CD1c-positive myeloid dendritic cell (primary cell): ENCODE data around the gene PRKAG1.
A peak's percentile ranks its signal among the peaks of the same experiment; 100 is the strongest.

Experiments
- DNase-seq: peaks from one replicate; pipeline ENCODE4 v3.0.0-alpha.2; 2016; ENCODE audit errors: extremely low spot score

PRKAG1 gene

DNA sequence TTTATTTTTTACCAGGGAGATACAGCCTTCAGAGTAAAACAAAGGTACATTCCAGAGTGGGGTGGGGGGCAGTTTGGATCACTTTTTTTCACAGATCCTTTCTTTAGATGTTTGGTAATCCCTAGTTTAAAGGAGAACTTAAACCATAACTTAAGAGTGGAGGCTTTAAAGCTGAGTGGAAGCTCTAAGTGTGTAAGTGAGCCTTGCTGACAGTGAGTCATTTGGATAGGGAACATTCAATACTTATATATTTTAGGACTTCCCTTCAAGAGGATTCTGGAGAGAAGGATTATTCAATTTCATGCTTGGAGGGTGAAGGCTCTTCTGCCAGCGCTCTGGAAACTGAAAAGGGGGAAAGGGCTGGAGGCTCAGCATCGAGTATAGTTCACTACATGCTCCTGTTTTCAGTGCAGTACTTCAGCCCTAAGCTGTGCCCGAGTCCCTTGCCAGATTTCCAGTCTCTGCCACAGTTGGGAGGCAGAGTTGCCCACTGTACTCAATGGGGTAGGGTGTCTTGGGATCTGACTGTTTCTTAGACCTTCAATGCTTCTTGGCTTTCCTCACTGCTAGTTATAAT, 8.4 kb downstream of the PRKAG1 start:
- no peak for DNase-seq

DNA sequence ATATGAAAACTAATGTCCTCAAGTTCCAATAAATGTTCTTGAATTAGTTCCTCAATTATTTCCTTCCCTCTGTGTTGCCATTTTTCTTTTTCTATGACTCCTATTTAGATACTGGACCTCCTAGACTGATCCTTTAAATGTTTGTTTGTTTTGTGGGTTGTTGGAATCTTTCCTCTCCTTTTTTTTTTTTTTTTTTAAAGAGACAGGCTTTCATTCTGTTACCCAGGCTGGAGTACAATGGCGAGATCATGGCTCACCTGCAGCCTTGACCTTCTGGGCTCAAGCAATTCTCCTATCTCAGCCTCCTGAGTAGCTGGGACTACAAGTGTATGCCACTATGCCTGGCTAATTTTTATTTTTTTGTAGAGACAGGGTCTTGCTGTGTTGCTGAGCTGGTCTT, 9.6 kb downstream of the PRKAG1 start:
- no peak for DNase-seq

DNA sequence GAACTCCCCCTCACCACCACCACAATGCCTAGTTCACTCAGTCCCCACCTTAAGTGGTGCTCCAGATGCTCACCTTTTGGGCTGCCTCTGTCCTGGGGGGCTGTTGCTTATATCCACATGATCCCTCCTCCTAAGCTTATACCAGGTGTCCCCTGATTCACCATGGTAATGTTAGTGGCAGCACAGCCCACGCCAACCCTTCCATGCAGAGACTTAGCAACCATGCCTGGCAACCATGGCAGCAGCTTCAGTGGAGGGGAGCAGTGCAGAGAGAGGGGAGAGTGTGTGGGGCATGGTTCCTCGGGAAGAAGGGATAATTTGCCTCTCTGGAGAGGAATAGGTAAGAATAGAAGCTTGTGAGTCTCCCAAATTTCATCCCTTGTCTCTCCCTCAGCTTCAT, 18.2 kb downstream of the PRKAG1 start:
- DNase-seq: no peak

DNA sequence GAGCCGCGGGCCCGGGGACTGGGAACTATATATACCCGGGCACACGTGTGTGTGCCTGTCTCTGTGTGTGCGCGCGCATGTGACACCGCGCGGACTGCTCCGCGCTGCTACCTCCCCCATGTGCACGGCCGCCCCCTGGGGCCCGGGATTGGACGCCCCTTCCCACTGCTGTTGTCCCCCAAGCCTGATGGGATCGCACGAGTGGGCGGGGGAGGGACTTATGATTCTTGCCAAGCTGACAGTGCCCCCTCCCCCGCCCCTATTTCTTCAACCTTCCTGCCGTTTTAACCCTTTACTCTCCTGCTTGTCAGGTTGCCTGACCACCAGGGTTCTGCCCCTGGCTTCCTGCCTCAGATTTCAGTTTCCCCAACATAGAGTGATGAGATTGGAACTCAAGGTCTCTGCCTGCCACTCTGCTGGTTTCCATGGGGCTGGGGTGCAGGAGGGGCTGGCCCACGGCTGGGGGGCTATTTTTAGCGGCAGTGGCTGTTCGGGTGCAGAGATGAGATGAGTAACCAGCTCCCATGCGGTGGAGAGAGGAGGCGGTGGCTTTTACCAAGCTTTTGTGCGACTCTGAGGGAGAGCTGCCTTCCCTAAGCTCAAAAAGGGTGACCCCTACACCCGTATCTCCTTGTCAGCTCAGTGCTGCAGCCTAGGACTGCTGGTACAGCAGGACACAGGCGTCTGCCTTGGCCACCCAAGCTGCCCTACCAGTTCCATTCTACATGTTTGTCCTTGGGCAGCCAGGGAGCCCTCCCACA, 19.0 kb downstream of the PRKAG1 start, which contains the start of gene DDN:
DDN (minus strand) TSS at position 5 of the 761 bp plus-strand sequence. CDS start 88 bp downstream, outside the sequence.
- peak; percentile 55 for DNase-seq

GRCh38 chr12:48998497-48999353, 19.9 kb downstream of the PRKAG1 start:
- peak; percentile 32 for DNase-seq

DNA sequence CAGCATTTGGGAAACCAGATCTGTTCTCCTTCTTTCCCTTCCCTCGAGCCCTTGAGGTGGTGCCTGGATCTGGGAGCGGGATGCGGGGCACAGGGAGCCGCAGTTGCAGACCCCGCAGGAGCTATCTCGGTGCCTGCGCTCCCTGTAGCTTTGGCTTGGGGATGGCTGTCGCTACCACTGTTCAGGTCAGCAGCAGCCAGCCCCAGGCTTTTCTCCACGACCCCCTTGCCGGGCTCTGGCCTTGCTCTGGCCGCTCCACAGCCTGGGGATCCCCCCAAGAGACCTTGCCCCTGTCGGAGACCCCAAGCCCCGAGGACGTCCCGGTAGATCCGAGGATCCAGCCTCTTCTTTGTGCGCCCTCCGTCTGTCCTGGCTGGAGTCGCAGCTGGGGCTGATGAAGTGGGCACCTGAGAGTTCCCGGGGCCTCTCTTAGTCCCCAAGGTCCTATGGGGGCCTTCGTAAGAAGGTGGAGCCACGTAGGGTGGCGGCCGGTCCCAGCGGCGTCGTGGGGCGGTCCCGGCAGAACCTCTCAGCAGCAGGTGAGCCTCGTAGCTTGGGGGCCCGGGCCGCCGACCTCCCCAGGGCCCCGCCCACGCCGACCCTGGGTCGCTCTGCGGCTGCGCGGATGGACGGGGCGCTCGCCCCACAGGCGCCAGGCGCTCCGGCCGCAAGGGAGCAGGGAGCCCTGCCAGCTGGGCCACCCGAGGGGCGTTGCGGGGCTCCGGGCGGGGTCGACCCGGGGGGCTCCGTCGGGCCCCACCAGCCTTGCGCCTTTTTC, 20.7 kb downstream of the PRKAG1 start:
- peak; percentile 32 for DNase-seq

GRCh38 chr12:48996794-48997718, 21.5 kb downstream of the PRKAG1 start:
- peak; percentile 85 for DNase-seq

DNA sequence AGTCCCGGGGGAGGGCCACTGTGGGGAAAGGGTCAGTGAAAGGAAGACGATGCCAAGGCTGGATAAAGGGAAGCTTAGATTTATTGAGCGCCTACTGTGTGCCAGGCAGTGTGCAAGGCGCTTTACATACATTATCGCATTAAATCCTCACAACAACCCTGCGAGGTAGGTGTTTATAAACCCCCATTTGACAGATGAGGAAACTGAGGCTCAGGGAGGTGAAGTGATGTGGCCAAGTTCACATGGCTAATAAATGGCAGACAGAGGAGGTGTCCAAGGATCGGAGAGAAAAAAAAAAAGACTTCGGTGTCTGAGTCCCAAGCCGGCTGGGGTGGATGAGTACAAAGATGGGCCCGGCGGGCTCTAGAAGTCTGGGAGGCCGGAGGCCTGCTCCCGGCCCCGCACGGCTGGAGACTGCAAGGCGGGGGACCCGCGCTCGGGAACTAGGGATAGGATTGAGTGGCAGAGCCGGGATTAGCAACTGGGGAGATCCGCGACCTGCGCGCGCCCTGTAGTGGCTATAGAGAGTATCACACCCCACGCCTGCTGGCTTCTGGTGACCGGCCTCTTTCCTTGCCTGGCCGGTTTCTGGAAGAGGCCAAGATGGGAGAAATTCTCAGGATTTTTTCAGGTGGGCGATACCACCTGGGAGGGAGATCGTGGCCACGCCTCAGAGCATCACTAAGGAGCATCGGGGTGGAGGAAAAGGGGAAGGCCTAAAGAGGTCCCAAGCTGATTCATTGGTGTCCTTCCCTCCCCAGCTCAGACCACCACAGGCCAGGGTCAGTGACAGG, 23.3 kb downstream of the PRKAG1 start:
- peak; percentile 71 for DNase-seq

DNA sequence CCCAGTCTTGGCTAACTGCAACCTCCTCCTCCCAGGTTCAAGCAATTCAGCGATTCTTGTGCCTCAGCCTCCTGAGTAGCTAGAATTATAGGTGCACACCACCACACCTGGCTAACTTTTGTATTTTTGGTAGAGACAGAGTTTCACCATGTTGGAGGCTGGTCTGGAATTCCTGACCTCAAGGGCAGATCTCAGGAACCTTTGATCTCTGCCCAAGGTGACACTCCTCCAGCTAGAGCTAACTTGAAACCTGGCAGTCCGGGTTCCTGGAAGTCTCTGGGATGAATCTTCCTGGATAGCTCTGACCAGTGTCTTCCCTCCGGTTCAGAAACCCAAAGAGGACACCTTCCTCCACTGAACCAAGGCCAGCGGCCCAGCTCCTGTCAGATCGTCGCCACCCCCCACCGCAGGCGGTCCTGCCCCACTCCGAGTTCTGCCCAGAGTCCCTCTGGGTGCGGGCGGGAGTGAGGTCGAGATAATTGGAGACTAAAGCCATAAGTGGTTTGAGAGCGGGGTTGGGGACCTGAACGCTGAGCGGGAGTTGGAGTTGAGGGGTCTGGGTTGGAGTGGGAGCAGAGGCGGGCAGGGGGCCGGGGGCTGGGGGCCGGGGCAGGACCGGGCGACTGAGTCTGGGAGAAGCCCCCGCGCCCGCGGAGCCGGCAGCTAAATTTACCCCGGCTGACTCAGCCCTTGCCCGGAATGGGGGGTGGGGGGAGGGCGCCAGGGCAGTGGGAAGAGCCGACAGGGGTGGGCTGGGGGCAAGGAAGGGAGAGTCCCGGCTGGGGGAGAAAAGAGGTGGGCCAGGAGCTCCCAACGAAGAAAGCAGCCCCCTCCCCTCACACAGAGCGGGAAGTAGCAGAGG, 24.1 kb downstream of the PRKAG1 start:
- DNase-seq: no peak

GRCh38 chr12:48993787-48994186, 24.8 kb downstream of the PRKAG1 start:
- DNase-seq: no peak

DNA sequence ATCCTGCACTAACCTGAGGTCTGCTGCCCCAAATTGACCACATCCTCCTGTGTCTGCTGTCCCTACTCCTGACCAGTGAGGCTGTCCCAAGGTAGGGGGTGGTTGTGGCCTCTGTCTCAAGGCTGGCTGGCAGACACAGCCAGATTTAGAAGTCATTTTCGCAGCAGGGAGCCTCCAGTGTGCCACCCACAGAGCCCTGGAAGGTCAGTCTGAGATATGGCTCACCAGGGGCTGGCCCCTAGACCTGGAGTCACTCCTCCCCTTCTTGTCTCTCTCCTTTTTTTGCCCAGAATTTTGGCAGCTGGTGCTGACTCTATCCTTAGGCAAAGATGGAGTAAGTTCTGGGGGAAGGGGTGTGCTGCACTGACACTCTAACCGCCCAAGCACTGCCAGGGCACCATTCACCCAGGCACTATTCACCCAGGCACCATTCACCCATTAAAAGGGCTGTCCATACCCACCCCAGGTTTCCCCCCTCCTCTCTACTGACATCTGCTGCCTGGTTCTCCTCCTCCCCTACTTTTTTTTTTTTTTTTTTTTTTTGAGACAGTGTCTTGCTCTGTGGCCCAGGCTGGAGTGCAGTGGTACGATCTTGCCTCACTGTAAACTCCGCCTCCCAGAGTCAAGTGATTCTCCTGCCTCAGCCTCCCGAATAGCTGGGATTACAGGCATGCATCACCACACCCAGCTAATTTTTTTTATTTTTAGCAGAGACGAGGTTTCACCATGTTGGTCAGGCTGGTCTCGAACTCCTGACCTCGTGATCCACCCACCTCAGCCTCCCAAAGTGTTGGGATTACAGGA, 27.1 kb downstream of the PRKAG1 start:
- no peak for DNase-seq

DNA sequence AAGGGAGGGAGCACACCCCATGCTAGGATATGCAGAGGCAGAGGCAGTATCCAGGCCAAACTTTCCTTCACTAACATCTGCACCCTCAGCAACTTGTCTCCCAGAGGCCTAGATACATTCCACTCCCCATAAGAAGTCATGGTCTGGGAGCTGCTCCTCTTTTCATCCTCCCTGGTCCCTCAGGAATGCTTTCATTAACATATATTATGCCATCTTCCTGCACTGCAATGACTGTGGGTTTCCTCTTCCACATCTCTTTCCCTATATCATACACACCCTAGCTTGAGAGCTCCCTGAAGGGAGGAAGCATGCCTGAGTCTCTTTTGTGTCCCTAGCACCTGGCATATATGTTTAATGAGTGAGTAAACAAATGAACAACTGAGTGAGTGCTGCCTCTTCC, 28.0 kb downstream of the PRKAG1 start:
- no peak for DNase-seq

GRCh38 chr12:48988030-48988649, 30.4 kb downstream of the PRKAG1 start:
- peak; percentile 82 for DNase-seq

GRCh38 chr12:48986720-48987291, 31.8 kb downstream of the PRKAG1 start:
- no peak for DNase-seq

DNA sequence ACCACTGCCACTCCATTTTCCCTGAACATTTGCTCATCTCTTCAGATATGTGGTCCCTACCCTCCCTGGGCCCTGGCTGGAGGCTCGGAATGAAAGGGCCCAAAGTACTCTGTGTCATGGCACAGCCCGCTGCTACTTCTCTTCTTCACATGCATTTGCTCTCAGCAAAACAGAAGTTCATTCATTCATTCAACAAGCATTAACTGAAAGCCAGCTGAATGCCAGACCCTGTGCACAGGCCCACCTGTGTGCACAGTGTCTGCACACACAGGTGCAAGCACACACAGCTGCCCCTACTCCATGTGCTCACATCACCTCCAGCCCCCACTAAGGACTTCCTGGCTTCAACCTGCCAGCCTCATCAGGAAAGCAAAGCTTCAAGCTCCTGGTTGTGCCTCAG, 32.7 kb downstream of the PRKAG1 start:
- no peak for DNase-seq

DNA sequence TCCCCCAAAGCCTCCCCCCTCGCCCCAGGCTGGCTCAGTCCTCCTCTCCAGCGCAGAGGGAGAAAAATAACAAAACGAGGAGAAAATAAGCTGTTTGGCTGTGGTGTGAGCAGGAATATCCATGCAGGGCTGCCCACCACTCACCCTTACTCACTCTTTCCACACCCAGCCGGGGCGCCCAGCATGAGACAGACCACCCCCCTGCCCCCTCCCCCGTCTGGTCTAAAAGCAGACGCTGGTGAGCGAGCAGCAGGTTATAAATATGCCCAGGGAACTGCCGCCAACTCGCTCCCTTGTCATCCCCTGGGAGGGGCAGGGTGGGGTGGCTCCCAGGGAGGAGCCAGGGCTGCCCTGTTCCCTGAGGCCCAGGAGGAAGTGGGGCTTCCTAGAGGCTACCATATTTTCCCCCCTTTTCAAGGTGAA, 33.1 kb downstream of the PRKAG1 start:
- no peak for DNase-seq

DNA sequence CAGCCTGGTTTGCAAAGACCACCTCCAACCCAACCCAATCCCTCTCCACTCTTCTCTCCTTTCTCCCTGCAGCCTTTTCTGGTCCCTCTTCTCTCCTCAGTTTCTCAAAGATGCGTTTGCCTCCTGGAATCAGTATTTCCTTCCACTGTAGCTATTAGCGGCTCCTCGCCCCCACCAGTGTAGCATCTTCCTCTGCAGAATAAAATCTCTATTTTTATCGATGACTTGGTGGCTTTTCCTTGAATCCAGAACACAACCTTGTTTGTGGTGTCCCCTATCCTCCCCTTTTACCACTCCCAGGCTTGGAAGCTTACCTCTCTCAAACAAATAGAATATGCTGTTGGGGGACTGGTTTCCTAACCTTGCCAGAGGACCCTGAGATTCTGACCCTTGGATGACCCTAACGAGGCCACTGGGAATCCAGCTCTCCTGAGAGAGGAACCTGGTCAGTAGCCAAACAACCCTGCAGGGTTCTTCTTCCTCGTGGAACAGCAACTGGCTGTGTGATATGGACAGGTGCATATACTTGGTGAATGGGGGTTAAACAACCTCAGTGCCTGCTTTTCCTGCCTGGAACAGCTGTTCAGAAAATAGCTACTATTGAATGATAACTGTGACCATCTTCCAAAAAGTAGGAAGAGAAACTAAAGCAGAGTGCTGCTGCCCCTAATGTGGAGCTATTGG, 36.0 kb downstream of the PRKAG1 start:
- DNase-seq: no peak
